ENCODE data around the gene TRIM44.

- TF ChIP-seq CTCF (IDR thresholded peaks at IDR 0.05) = no peak
- TF ChIP-seq POLR2A (IDR thresholded peaks at IDR 0.05) = no peak
Observed at GRCh38 chr11:35781861-35782470, 119.4 kb downstream of the TRIM44 start.
